HepG2 (cell line): ENCODE measurements around the gene AKT2. TPM values are rescaled to one million over a fixed set of nuclear protein-coding genes. Genes with fewer than 3 reads are reported as not detected.

ENCODE experiments used
- ARID3A ChIP-seq: IDR thresholded peaks from 2 replicates; pipeline ENCODE4 v1.6.1; 2012; ENCODE audit warnings: low read depth, low read length, improper control_type of control experiment
- ELF3 ChIP-seq: IDR thresholded peaks from 2 replicates; pipeline ENCODE4 v1.6.1; 2016; ENCODE audit warnings: missing genetic modification reagents, missing compliant biosample characterization
- EP300 ChIP-seq, 3 experiments: sonication (generic) in 1 of 3; formaldehyde crosslinking in 1 of 3; IDR thresholded peaks; 2 replicates each; pipeline versions ENCODE4 v1.5.1 to v1.6.1; 2011 to 2020; ENCODE audit warnings: low read depth in 2 of 3, low read length in 2 of 3, borderline replicate concordance in 1 of 3, improper control_type of control experiment in 1 of 3, mild to moderate bottlenecking in 1 of 3, missing genetic modification reagents in 1 of 3, moderate library complexity in 1 of 3
- HOXA5 ChIP-seq: sonication (generic); formaldehyde crosslinking; IDR thresholded peaks from 2 replicates; pipeline ENCODE4 v1.4.0; 2020; ENCODE audit warnings: missing genetic modification reagents
- NFIC ChIP-seq: IDR thresholded peaks from 2 replicates; pipeline ENCODE4 v1.6.1; 2012; ENCODE audit warnings: mild to moderate bottlenecking, low read length, inconsistent platforms
- NFYC ChIP-seq: IDR thresholded peaks from 2 replicates; pipeline ENCODE4 v1.6.1; 2016; ENCODE audit warnings: missing genetic modification reagents, missing compliant biosample characterization
- RFX1 ChIP-seq: fragments of 450-650 bp; IDR thresholded peaks from 2 replicates; pipeline ENCODE4 v1.6.1; 2017
- RFX3 ChIP-seq: IDR thresholded peaks from 2 replicates; pipeline ENCODE4 v1.6.1; 2016; ENCODE audit warnings: missing biosample characterization, missing genetic modification reagents
- SAP130 ChIP-seq: IDR thresholded peaks from 2 replicates; pipeline ENCODE4 v1.6.1; 2016; ENCODE audit warnings: low read depth
- SMC3 ChIP-seq: IDR thresholded peaks from 2 replicates; pipeline ENCODE4 v1.6.1; 2011; ENCODE audit warnings: low read length, improper control_type of control experiment
- TFDP1 ChIP-seq: IDR thresholded peaks from 2 replicates; pipeline ENCODE4 v1.6.1; 2016; ENCODE audit warnings: missing compliant biosample characterization, missing genetic modification reagents, borderline replicate concordance
- ZMYM4 ChIP-seq: sonication (generic); formaldehyde crosslinking; IDR thresholded peaks from 2 replicates; pipeline ENCODE4 v1.8.1; 2023; ENCODE audit warnings: mild to moderate bottlenecking, missing genetic modification reagents
- ZNF10 ChIP-seq: sonication (generic); formaldehyde crosslinking; IDR thresholded peaks from 2 replicates; pipeline ENCODE4 v1.4.0; 2020; ENCODE audit warnings: mild to moderate bottlenecking, low read depth, missing genetic modification reagents, borderline replicate concordance
- ZNF281 ChIP-seq: sonication (generic); formaldehyde crosslinking; IDR thresholded peaks from 2 replicates; pipeline ENCODE4 v1.4.0; 2020; ENCODE audit warnings: missing genetic modification reagents, borderline replicate concordance
- ZNF317 ChIP-seq: sonication (generic); formaldehyde crosslinking; IDR thresholded peaks from 2 replicates; pipeline ENCODE4 v1.5.0; 2020; ENCODE audit warnings: mild to moderate bottlenecking, missing genetic modification reagents
- ZNF34 ChIP-seq: sonication (generic); formaldehyde crosslinking; IDR thresholded peaks from 2 replicates; pipeline ENCODE4 v1.4.0; 2020; ENCODE audit warnings: mild to moderate bottlenecking, missing genetic modification reagents, borderline replicate concordance
- ZNF530 ChIP-seq: sonication (generic); formaldehyde crosslinking; IDR thresholded peaks from 2 replicates; pipeline ENCODE4 v1.5.0; 2020; ENCODE audit warnings: low read depth, mild to moderate bottlenecking, missing genetic modification reagents
- ZNF672 ChIP-seq: sonication (generic); formaldehyde crosslinking; IDR thresholded peaks from 2 replicates; pipeline ENCODE4 v1.8.1; 2022; ENCODE audit warnings: missing genetic modification reagents
- polyA plus RNA-seq, 8 experiments: library from polyadenylated mRNA; depleted of rRNA in 3 of 8; stranded (reverse) in 7 of 8; unstranded in 1 of 8; fragments of >200 nt; fragmentation: Illumina TruSeq in 4 of 8; extraction: Trizol in 4 of 8; gene quantifications; 2 replicates each; pipeline versions ENCODE4 v1.2.1 to v1.2.3, GENCODE V29; 2011 to 2016; ENCODE audit warnings: low read depth in 4 of 8, missing spikeins in 1 of 8, mixed read lengths in 1 of 8; ENCODE audit not compliant: insufficient read depth in 1 of 8
- total RNA-seq, 5 experiments: library from RNA; depleted of rRNA; stranded (reverse); fragments of >200 nt; fragmentation: Illumina TruSeq; extraction: Trizol; gene quantifications; 2 replicates each; pipeline ENCODE4 v1.2.3, GENCODE V29; 2016; ENCODE audit warnings: low read depth in 1 of 5
- TF ChIP-seq, protein P1 (sequence below): sonication (generic); formaldehyde crosslinking; IDR thresholded peaks from 2 replicates; pipeline ENCODE4 v1.9.0; 2022; ENCODE audit warnings: missing genetic modification reagents, mild to moderate bottlenecking, borderline replicate concordance
- TF ChIP-seq, protein P2 (sequence below): sonication (generic); formaldehyde crosslinking; IDR thresholded peaks from 2 replicates; pipeline ENCODE4 v1.4.0; 2020; ENCODE audit warnings: missing genetic modification reagents

The AKT2 gene
- total and polyA plus RNA-seq, 2 of the 13 experiments (the other 11 are each of a cell fraction or from before 2014, with no cell fraction given): 82.1 to 173 TPM

GRCh38 chr19:40221858-40222619, 63.1 kb downstream of the AKT2 start (continued):
- TF ChIP-seq, protein P1, sequence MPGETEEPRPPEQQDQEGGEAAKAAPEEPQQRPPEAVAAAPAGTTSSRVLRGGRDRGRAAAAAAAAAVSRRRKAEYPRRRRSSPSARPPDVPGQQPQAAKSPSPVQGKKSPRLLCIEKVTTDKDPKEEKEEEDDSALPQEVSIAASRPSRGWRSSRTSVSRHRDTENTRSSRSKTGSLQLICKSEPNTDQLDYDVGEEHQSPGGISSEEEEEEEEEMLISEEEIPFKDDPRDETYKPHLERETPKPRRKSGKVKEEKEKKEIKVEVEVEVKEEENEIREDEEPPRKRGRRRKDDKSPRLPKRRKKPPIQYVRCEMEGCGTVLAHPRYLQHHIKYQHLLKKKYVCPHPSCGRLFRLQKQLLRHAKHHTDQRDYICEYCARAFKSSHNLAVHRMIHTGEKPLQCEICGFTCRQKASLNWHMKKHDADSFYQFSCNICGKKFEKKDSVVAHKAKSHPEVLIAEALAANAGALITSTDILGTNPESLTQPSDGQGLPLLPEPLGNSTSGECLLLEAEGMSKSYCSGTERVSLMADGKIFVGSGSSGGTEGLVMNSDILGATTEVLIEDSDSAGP (CRISPR knock-in tag): 0 out of 2 replicates have a peak, but pooled peaks have one; percentile 13
- TF ChIP-seq TFDP1 (CRISPR knock-in tag) (peak; percentile 88; the same call in 1 of the 2 replicates), HOXA5 (CRISPR knock-in tag) (no peak), ZNF34 (CRISPR knock-in tag) (no peak), ZNF530 (CRISPR knock-in tag) (no peak), RFX1 (0 out of 2 replicates have a peak, but pooled peaks have one; percentile 6), ELF3 (CRISPR knock-in tag) (peak; percentile 67), SMC3 (peak; percentile 94), ZMYM4 (CRISPR knock-in tag) (peak; percentile 47), SAP130 (CRISPR knock-in tag) (peak; percentile 22), RFX3 (CRISPR knock-in tag) (0 out of 2 replicates have a peak, but pooled peaks have one; percentile 28), ZNF10 (no peak), ZNF672 (CRISPR knock-in tag) (no peak), EP300 (IDR thresholded peaks at IDR 0.05; ENCODE audit: low read depth in 2 of 2, low read length in 2 of 2) (0 out of 4 replicates have a peak, but pooled peaks of 1 of the 2 experiments have one; percentile 6), EP300 (CRISPR knock-in tag; IDR thresholded peaks at IDR 0.05; ENCODE audit: borderline replicate concordance) (no peak), NFYC (CRISPR knock-in tag) (peak; percentile 96), ZNF281 (CRISPR knock-in tag) (no peak), ARID3A (peak; percentile 77), ZNF317 (CRISPR knock-in tag) (no peak), NFIC (no peak)
- TF ChIP-seq, protein P2, sequence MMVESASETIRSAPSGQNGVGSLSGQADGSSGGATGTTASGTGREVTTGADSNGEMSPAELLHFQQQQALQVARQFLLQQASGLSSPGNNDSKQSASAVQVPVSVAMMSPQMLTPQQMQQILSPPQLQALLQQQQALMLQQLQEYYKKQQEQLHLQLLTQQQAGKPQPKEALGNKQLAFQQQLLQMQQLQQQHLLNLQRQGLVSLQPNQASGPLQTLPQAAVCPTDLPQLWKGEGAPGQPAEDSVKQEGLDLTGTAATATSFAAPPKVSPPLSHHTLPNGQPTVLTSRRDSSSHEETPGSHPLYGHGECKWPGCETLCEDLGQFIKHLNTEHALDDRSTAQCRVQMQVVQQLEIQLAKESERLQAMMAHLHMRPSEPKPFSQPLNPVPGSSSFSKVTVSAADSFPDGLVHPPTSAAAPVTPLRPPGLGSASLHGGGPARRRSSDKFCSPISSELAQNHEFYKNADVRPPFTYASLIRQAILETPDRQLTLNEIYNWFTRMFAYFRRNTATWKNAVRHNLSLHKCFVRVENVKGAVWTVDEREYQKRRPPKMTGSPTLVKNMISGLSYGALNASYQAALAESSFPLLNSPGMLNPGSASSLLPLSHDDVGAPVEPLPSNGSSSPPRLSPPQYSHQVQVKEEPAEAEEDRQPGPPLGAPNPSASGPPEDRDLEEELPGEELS (CRISPR knock-in tag): 0 out of 2 replicates have a peak, but pooled peaks have one; percentile 16
